ENCODE measurements around the gene SYT5. TPM values are rescaled to one million over a fixed set of nuclear protein-coding genes. Genes with fewer than 3 reads are reported as not detected.
A peak's percentile ranks its signal among the peaks of the same experiment; 100 is the strongest.

The SYT5 gene
- total RNA-seq, 1 donor from 2014 or later: 0.17 TPM

DNA sequence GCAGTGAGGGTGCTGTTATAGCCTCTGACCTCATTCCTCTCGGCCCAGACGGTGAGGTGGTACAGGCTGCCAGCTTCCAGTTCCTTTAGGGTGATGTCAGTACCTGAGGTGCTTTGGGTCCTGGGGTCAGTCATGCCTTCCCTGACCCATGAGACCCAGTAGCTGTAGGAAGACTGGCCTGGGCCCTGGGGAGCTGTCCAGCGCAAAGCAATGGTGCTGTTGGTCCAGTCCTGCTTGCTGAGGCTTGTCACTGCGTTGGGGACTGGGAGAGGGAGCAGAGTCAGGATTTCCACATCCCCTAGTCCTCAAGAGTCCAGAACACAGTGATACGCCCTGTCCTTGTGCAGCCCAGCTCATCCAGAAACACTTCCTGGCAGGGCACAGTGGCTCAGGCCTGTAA, 18.6 kb upstream of the SYT5 start:
- TF ChIP-seq, protein P1, sequence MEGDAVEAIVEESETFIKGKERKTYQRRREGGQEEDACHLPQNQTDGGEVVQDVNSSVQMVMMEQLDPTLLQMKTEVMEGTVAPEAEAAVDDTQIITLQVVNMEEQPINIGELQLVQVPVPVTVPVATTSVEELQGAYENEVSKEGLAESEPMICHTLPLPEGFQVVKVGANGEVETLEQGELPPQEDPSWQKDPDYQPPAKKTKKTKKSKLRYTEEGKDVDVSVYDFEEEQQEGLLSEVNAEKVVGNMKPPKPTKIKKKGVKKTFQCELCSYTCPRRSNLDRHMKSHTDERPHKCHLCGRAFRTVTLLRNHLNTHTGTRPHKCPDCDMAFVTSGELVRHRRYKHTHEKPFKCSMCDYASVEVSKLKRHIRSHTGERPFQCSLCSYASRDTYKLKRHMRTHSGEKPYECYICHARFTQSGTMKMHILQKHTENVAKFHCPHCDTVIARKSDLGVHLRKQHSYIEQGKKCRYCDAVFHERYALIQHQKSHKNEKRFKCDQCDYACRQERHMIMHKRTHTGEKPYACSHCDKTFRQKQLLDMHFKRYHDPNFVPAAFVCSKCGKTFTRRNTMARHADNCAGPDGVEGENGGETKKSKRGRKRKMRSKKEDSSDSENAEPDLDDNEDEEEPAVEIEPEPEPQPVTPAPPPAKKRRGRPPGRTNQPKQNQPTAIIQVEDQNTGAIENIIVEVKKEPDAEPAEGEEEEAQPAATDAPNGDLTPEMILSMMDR (IDR thresholded peaks at IDR 0.05; ENCODE audit: insufficient read depth, low read length, poor library complexity, severe bottlenecking): no peak
- no peak for DNase-seq (ENCODE audit: low read depth)
- Histone ChIP-seq H3K27me3 (ENCODE audit: control insufficient read depth, insufficient read depth, low read length) (no peaks in the 10 kb centered on the region), H3K4me3 (ENCODE audit: low read depth, low read length) (no peak overlapping the region), H3K36me3 (ENCODE audit: control insufficient read depth, insufficient read depth, low read length) (no peaks in the 10 kb centered on the region)

DNA sequence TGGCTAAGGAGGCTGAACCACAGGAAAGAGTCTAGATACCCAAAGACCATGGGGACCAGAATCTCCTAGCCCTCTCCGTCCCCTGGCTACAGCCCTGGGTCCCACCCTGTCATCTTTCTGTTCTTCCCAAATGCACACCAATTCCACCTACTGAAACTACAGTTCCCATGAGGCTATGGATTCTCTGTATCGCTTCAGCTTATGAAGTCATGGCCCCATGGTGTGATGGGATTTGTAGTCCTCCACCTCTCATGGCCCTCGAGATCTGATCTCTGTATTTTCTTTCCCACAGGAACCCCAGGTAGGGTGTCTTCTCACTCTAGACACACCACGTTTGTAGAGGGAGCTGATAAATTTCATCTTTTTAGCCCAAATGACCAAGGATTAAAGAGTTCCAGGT, 17.4 kb upstream of the SYT5 start:
- TF ChIP-seq, protein P1 (IDR thresholded peaks at IDR 0.05; ENCODE audit: insufficient read depth, low read length, poor library complexity, severe bottlenecking): no peak
- no peaks in the 10 kb centered on the region for H3K27me3 ChIP-seq (ENCODE audit: control insufficient read depth, insufficient read depth, low read length)
- no peak for DNase-seq (ENCODE audit: low read depth)
- H3K36me3 ChIP-seq (ENCODE audit: control insufficient read depth, insufficient read depth, low read length): no peaks in the 10 kb centered on the region
- no peak overlapping the region for H3K4me3 ChIP-seq (ENCODE audit: low read depth, low read length)

DNA sequence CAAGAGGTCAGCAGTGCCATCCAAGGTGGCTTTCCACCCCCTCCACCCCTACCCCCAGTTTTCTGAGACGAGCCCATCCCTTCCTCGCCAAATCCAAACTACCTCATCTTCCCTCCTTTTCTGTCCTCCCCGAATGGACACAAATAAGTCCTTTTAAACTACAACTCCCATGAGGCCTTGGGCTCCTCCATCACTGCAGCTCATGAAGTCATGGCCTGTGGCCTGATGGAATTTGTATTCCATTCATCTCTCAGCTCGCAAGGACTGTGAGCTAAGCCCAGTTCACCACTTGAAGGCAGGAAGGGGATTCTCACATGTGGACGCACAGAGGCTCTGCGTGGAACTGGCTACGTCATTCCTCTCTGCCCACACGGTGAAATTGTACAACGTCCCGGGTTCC, 16.7 kb upstream of the SYT5 start:
- no peaks in the 10 kb centered on the region for H3K27me3 ChIP-seq (ENCODE audit: control insufficient read depth, insufficient read depth, low read length)
- H3K4me3 ChIP-seq (ENCODE audit: low read depth, low read length): no peak overlapping the region
- H3K36me3 ChIP-seq (ENCODE audit: control insufficient read depth, insufficient read depth, low read length): no peaks in the 10 kb centered on the region
- TF ChIP-seq, protein P1 (IDR thresholded peaks at IDR 0.05; ENCODE audit: insufficient read depth, low read length, poor library complexity, severe bottlenecking): no peak
- no peak for DNase-seq (ENCODE audit: low read depth)

DNA sequence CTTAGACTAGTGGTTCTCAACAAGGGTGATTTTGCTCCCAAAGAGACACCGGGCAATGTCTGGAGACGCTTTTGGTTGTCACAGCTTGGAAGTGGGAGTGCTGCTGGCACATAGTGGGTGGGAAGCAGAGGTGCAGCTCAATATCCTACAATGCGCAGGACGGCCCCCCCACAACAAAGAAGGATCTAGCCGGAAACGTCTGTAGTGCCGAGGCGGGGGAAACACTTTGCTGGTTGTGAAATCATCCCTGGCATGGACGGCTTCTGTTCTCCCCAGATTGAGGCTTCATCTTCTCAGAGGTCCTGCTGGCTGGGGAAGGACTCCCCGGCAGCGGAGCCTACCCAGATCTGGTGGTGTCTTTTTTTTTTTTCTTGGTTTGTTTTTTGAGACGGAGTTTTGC, 13.4 kb upstream of the SYT5 start:
- no peaks in the 10 kb centered on the region for H3K27me3 ChIP-seq (ENCODE audit: control insufficient read depth, insufficient read depth, low read length)
- no peaks in the 10 kb centered on the region for H3K36me3 ChIP-seq (ENCODE audit: control insufficient read depth, insufficient read depth, low read length)
- no peak overlapping the region for H3K4me3 ChIP-seq (ENCODE audit: low read depth, low read length)
- no peak for DNase-seq (ENCODE audit: low read depth)
- TF ChIP-seq, protein P1 (IDR thresholded peaks at IDR 0.05; ENCODE audit: insufficient read depth, low read length, poor library complexity, severe bottlenecking): no peak

DNA sequence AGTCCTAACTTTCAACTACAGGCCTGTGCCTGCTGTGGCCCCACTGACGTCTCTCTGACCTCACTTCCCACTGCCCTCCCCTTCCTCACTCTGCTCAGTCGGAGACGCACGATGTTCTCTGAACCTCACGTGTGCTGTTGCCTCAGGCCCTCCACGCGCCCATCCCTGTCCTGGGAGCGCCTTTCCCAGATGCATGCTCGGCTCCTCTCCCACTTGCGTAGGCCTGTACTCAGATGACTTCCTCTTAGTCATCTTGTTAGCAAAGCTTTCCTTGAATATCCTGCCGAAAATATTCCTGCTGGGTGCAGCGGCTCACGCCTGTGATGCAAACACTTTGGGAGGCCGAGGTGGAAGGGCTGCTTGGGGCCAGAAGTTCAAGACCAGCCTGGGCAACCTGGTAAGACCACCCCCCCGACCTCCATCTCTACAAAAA, 9.3 kb upstream of the SYT5 start:
- DNase-seq (ENCODE audit: low read depth): peak; percentile 65
- Histone ChIP-seq H3K4me3 (ENCODE audit: low read depth, low read length) (no peak overlapping the region), H3K36me3 (ENCODE audit: control insufficient read depth, insufficient read depth, low read length) (no peaks in the 10 kb centered on the region), H3K27me3 (ENCODE audit: control insufficient read depth, insufficient read depth, low read length) (peaks cover 3% of the 10 kb centered on the region)
- TF ChIP-seq, protein P1 (IDR thresholded peaks at IDR 0.05; ENCODE audit: insufficient read depth, low read length, poor library complexity, severe bottlenecking): no peak

DNA sequence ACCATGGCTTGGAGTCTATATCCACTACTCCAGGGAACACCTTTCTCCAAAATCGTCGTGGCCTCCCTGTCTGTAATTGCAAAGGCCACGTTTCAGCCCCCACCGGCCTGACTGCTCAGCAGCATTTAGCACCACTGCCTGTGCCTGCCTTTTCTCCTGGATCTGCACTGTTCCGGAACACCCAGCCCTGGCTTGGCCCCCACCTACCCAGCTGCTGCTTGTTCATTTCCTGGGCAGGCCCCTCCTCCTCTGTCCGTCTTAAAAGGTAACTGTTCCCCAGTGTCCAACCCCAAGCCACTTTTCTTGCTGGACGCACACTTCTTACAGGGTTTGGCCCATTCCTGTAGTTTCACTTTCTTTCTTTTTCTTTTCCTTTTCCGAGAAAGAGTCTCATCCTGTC, 8.5 kb upstream of the SYT5 start:
- no peak for DNase-seq (ENCODE audit: low read depth)
- TF ChIP-seq, protein P1 (IDR thresholded peaks at IDR 0.05; ENCODE audit: insufficient read depth, low read length, poor library complexity, severe bottlenecking): no peak
- Histone ChIP-seq H3K4me3 (ENCODE audit: low read depth, low read length) (no peak overlapping the region), H3K27me3 (ENCODE audit: control insufficient read depth, insufficient read depth, low read length) (peaks cover 3% of the 10 kb centered on the region), H3K36me3 (ENCODE audit: control insufficient read depth, insufficient read depth, low read length) (no peaks in the 10 kb centered on the region)
